HEK293T (cell line): ENCODE results near the gene COX6B1.
A peak's percentile ranks its signal among the peaks of the same experiment; 100 is the strongest.
"Not testable (repeated sequence)": the region's sequence is repeated elsewhere in the genome, so short reads cannot be mapped to it uniquely, and the experiment has no call there.

Source experiments
- CTCF ChIA-PET: fragments of 350-600 bp; formaldehyde crosslinking; extraction: SDS; loops from one replicate; lab custom pipeline; 2021; ENCODE audit warnings: antibody characterized with exemption, inconsistent platforms; lab: Yijun Ruan, JAX
- POLR2A ChIA-PET: fragments of 350-600 bp; formaldehyde crosslinking; extraction: SDS; loops from one replicate; lab custom pipeline; 2020; ENCODE audit warnings: antibody characterized with exemption, inconsistent platforms; lab: Yijun Ruan, JAX
- DNase-seq: peaks from one replicate; pipeline ENCODE4 v3.0.0; 2012; ENCODE audit warnings: mixed read lengths; ENCODE audit errors: extremely low spot score
- ARNT ChIP-seq: fragments of 450-650 bp; IDR thresholded peaks from 2 replicates; pipeline ENCODE4 v1.6.1; 2017; ENCODE audit warnings: mild to moderate bottlenecking
- BHLHE40 ChIP-seq: fragments of 450-650 bp; IDR thresholded peaks from 2 replicates; pipeline ENCODE4 v1.6.1; 2016; ENCODE audit warnings: mild to moderate bottlenecking, moderate library complexity, borderline replicate concordance
- CTBP1 ChIP-seq: fragments of 450-650 bp; IDR thresholded peaks from 2 replicates; pipeline ENCODE4 v1.6.1; 2016; ENCODE audit warnings: borderline replicate concordance
- ELF4 ChIP-seq: fragments of 450-650 bp; IDR thresholded peaks from 2 replicates; pipeline ENCODE4 v1.6.1; 2017; ENCODE audit warnings: antibody characterized with exemption
- FOXA1 ChIP-seq: fragments of 450-650 bp; IDR thresholded peaks from 2 replicates; pipeline ENCODE4 v1.6.1; 2016; ENCODE audit warnings: mild to moderate bottlenecking
- FOXK2 ChIP-seq: fragments of 450-650 bp; IDR thresholded peaks from 2 replicates; pipeline ENCODE4 v1.6.1; 2016; ENCODE audit warnings: mild to moderate bottlenecking
- FOXM1 ChIP-seq: fragments of 450-650 bp; IDR thresholded peaks from 2 replicates; pipeline ENCODE4 v1.6.1; 2017; ENCODE audit warnings: mild to moderate bottlenecking, borderline replicate concordance
- HDGF ChIP-seq: fragments of 450-650 bp; IDR thresholded peaks from 2 replicates; pipeline ENCODE4 v1.6.1; 2017; ENCODE audit warnings: antibody characterized with exemption, borderline replicate concordance
- L3MBTL2 ChIP-seq: fragments of 450-650 bp; conservative IDR thresholded peaks from 2 replicates; pipeline ENCODE4 v1.6.1; 2016; ENCODE audit warnings: mild to moderate bottlenecking
- LEF1 ChIP-seq: fragments of 450-650 bp; IDR thresholded peaks from 2 replicates; pipeline ENCODE4 v1.6.1; 2017; ENCODE audit warnings: mild to moderate bottlenecking, borderline replicate concordance
- NFRKB ChIP-seq: fragments of 450-650 bp; IDR thresholded peaks from 2 replicates; pipeline ENCODE4 v1.6.1; 2016; ENCODE audit warnings: mild to moderate bottlenecking, moderate library complexity
- SP1 ChIP-seq: fragments of 450-650 bp; IDR thresholded peaks from 2 replicates; pipeline ENCODE4 v1.6.1; 2017
- SUZ12 ChIP-seq: fragments of 450-650 bp; IDR thresholded peaks from 2 replicates; pipeline ENCODE4 v1.6.1; 2016; ENCODE audit warnings: mild to moderate bottlenecking
- TARDBP ChIP-seq: fragments of 450-650 bp; IDR thresholded peaks from 2 replicates; pipeline ENCODE4 v1.6.1; 2016
- ZNF384 ChIP-seq: fragments of 450-650 bp; IDR thresholded peaks from 2 replicates; pipeline ENCODE4 v1.6.1; 2016
- TF ChIP-seq, protein P1 (sequence below): fragments of 450-650 bp; IDR thresholded peaks from 2 replicates; pipeline ENCODE4 v1.6.1; 2016

The COX6B1 gene, protein sequence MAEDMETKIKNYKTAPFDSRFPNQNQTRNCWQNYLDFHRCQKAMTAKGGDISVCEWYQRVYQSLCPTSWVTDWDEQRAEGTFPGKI

DNA sequence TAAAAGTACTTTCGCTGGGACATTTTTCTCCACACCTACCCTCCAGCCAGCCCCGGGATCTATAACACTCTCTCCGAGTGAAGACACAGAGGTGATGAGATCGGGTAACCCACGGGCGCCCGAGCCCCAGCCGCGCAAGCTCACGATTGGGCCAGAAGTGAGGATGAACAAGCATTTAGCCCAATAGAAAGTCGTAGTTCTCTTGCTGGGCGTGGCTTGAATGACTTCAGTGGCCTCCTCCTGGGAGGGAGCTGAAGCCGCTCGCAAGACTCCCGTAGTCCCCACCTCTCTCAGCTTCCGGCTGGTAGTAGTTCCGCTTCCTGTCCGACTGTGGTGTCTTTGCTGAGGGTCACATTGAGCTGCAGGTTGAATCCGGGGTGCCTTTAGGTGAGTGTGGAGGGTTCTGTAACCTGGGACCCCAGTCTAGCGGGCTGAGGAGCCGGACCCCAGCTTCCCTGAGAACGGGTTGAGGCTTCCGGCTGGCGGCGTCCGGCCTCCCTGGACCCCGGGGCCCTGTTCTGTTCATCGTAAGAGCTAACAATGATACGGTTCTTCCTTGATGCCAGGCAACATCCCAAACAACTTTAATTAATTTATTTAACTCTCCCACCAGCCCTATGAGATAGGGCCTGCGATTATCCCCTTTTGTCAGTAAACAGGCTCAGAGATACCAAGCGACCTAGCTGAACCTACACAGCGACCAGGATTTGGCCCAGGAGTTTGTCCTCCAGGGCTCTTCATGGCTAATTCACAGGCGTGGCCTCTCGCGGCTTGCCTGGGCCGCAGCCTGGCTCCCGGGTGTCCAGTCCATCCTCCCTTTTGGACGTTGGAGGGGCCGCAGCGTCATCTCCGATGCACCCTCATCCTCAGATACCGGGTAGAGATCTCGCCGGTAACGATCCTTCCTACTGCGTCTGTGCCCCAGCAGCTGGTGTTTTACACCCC, at the start of gene COX6B1:
TSS of gene COX6B1 (plus strand) at position 307 of the 945 bp plus-strand sequence. CDS start 2,921 bp downstream, outside the sequence.
- ChIA-PET POLR2A (interaction anchor here (0.6 to 1.9 kb wide), 31 partner anchors 9 to 327 kb away, joined by 3 to 15 read pairs (median 4); partner anchors contain the start of genes APLP1, HAUS5, LIN37 and UPK1A), CTCF (no interaction called here)
- TF ChIP-seq FOXK2: no peak
- 0 out of 2 replicates have a peak, but pooled peaks have one; percentile 39 for TF ChIP-seq L3MBTL2
- TF ChIP-seq, protein P1, sequence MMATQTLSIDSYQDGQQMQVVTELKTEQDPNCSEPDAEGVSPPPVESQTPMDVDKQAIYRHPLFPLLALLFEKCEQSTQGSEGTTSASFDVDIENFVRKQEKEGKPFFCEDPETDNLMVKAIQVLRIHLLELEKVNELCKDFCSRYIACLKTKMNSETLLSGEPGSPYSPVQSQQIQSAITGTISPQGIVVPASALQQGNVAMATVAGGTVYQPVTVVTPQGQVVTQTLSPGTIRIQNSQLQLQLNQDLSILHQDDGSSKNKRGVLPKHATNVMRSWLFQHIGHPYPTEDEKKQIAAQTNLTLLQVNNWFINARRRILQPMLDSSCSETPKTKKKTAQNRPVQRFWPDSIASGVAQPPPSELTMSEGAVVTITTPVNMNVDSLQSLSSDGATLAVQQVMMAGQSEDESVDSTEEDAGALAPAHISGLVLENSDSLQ: peak; percentile 98
- peak; percentile 94 for DNase-seq

DNA sequence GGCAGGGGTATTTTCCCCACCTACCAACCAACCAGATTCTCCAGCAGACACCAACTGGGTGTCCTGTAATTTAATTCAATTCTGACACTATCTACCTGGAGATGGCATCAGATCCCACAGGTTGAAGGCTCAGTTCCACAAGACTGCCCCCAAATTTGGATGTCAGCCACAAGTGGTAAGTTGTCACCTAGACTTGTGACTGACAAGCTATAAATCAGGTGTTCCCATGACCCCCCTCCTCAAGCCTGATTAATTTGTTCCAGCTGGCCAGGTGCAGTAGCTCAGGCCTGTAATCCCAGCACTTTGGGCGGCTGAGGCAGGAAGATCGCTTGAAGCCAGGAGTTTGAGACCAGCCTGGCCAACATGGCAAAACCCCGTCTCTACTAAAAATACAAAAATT, 46.2 kb upstream of the COX6B1 start:
- TF ChIP-seq ELF4 (no peak), FOXM1 (no peak), SUZ12 (no peak), ZNF384 (no peak), TARDBP (no peak), CTBP1 (no peak), NFRKB (no peak), ARNT (no peak), LEF1 (no peak), L3MBTL2 (no peak), FOXA1 (no peak), FOXK2 (no peak), SP1 (no peak), BHLHE40 (no peak)
- TF ChIP-seq, protein P1: no peak
- ChIA-PET CTCF (no interaction called here), POLR2A (interaction anchor here (1.9 kb wide), 2 partner anchors 11 to 46 kb away, joined by 5 to 6 read pairs; partner anchors contain the start of genes COX6B1 and HAUS5)
- no peak for DNase-seq

DNA sequence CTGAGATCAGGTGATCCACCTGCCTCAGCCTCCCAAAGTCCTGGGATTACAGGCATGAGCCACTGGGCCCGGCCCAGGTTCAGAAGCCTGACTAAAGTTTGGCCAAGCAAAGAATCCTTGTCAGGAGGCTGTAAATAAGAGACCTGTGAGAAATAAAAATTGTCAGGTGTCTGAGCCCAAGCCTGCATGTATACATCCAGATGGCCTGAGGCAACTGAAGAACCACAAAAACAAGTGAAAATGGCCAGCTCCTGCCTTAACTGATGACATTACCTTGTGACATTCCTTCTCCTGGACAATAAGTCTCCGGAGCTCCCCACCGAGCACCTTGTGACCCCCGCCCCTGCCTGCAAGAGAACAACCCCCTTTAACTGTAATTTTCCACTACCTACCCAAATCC, 43.7 kb upstream of the COX6B1 start:
- POLR2A ChIA-PET, DNase-seq, CTCF ChIA-PET: not testable (repeated sequence)

DNA sequence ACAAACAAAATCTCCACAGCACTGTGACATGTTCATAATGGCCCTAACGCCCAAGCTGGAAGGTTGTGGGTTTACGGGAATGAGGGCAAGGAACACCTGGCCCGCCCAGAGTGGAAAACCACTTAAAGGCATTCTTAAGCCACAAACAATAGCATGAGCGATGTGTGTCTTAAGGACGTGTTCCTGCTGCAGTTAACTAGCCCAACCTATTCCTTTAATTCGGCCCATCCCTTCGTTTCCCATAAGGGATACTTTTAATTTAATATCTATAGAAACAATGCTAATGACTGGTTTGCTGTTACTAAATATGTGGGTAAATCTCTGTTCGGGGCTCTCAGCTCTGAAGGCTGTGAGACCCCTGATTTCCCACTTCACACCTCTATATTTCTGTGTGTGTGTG, 41.0 kb upstream of the COX6B1 start:
- POLR2A ChIA-PET, CTCF ChIA-PET: not testable (repeated sequence)

DNA sequence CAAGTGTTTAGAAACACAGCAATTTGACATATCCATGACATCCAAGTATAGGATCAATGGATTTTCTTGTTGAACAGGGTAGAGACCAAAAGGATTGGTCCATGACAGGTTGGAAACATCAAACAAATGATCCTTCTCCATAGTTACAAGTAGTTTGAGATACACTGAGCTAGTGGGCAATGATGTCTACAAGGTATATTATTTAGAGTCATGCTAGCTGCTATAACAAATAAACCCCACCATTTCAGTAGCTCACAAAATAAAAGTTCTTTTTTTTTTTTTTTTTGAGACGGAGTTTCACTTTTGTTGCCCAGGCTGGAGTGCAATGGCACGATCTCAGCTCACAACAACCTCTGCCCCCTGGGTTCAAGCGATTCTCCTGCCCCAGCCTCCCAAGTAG, 40.5 kb upstream of the COX6B1 start:
- TF ChIP-seq LEF1 (no peak), SUZ12 (no peak), ARNT (no peak), ZNF384 (no peak), FOXA1 (no peak), L3MBTL2 (no peak), SP1 (no peak), NFRKB (no peak)
- CTCF ChIA-PET: interaction anchor here (0.5 kb wide), 1 partner anchor 81 kb away, joined by 3 read pairs; no protein-coding TSS in a partner anchor
- DNase-seq: no peak
- POLR2A ChIA-PET: interaction anchor here (0.9 kb wide), 1 partner anchor 40 kb away, joined by 4 read pairs; the partner anchor contains the start of gene COX6B1

More for the DNA sequence above, 41.0 kb upstream of the COX6B1 start:
- DNase-seq: not testable (repeated sequence)

DNA sequence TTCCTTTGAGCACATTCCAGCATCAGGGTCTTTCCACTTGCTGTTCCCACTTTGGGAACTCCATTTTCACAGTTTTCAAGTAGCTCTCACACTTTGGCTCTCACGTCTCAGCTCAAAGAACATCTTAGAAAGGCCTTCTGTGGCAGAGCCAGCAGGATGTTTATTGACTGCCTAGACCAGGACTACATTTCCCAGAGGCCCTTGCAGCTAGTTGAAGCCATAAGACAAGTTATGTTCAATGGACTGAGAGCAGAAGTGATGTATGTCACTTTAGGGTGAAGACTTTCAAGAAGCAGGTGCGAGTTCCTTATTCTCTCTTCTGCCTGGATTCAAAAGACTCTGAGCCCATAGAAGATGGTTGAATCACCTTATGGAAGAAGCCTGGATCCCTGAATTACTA, 39.9 kb upstream of the COX6B1 start:
- POLR2A ChIA-PET: interaction anchor here (0.9 kb wide), 1 partner anchor 40 kb away, joined by 4 read pairs; the partner anchor contains the start of gene COX6B1
- CTCF ChIA-PET: interaction anchor here (0.5 kb wide), 1 partner anchor 81 kb away, joined by 3 read pairs; no protein-coding TSS in a partner anchor
- no peak for TF ChIP-seq LEF1
- no peak for TF ChIP-seq ARNT
- TF ChIP-seq, protein P1: no peak
- TF ChIP-seq SUZ12: no peak
- no peak for TF ChIP-seq NFRKB
- no peak for TF ChIP-seq ELF4
- no peak for DNase-seq

DNA sequence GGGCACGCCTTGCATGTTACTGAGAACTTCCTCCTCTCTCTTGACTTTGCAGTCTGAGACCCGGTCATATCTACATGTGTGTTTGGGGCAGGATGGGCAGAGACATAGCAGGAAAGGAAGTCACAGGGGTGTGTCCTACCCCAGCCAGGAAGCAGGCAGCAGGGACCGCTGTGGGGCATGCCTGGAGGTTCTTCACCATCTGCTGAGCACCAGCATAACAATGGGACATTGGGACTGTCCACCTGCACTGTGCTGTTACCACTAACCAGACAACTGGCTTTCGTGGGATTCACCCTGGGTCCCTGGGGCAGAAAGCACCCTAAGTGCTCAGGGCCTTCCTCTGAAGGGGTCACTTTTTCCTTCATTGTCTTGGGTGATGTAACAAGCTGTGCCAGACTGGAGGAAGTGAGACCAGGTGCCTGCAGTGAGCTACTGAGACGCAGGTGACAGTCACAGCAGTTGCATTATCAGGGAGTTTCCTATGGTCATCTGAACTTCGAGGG, 38.2 kb upstream of the COX6B1 start:
- TF ChIP-seq NFRKB (no peak), SUZ12 (no peak), BHLHE40 (no peak), FOXA1 (no peak), SP1 (no peak), ZNF384 (no peak), L3MBTL2 (no peak), FOXK2 (no peak), ARNT (no peak), LEF1 (no peak), ELF4 (no peak), TARDBP (no peak), CTBP1 (no peak), FOXM1 (no peak), HDGF (no peak)
- TF ChIP-seq, protein P1: no peak
- ChIA-PET POLR2A (interaction anchor here (1.2 kb wide), 1 partner anchor 28 kb away, joined by 4 read pairs; no protein-coding TSS in a partner anchor), CTCF (no interaction called here)
- no peak for DNase-seq
